OCI-LY3 (cell line): Measurements from ENCODE around the gene PARD3B.

Experiments
- EZH2phosphoT487 ChIP-seq: fragments of 200-600 bp; shearing (Covaris generic); IDR thresholded peaks from 2 replicates; pipeline ENCODE4 v1.6.1; 2018; ENCODE audit warnings: antibody characterized with exemption, mixed run types, low read depth
- TF ChIP-seq, protein P1 (sequence below): fragments of 200-600, 300-600 bp; sonication (generic); IDR thresholded peaks from 2 replicates; pipeline ENCODE4 v1.5.1; 2014; ENCODE audit warnings: antibody characterized with exemption, low read length, low read depth

DNA sequence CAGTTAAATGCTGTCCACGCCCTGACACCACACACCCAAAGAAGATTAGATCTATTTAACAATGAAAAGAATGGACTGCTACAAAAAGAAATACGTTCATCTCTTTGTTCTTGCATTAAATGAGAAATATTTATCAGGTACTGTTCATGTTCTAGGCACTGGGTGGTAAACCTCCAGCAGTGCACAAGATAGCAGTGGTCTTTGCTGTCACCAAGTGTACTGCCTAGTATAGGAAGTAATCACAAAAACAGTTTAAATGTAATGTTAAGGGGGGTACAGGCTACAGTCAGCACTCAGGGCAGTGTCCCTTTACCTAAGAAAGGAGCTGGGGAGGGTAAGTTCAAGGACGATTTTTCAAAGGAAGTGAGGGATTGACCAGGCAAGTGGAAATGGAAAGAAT, 443.6 kb downstream of the PARD3B start:
- TF ChIP-seq, protein P1, sequence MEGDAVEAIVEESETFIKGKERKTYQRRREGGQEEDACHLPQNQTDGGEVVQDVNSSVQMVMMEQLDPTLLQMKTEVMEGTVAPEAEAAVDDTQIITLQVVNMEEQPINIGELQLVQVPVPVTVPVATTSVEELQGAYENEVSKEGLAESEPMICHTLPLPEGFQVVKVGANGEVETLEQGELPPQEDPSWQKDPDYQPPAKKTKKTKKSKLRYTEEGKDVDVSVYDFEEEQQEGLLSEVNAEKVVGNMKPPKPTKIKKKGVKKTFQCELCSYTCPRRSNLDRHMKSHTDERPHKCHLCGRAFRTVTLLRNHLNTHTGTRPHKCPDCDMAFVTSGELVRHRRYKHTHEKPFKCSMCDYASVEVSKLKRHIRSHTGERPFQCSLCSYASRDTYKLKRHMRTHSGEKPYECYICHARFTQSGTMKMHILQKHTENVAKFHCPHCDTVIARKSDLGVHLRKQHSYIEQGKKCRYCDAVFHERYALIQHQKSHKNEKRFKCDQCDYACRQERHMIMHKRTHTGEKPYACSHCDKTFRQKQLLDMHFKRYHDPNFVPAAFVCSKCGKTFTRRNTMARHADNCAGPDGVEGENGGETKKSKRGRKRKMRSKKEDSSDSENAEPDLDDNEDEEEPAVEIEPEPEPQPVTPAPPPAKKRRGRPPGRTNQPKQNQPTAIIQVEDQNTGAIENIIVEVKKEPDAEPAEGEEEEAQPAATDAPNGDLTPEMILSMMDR = no peak
- no peak for TF ChIP-seq EZH2phosphoT487
